ENCODE measurements around the gene ZBTB44.

- no peak for TF ChIP-seq EZH2 (IDR thresholded peaks at IDR 0.05; ENCODE audit: low read length, missing control alignments)
- TF ChIP-seq, protein P1, sequence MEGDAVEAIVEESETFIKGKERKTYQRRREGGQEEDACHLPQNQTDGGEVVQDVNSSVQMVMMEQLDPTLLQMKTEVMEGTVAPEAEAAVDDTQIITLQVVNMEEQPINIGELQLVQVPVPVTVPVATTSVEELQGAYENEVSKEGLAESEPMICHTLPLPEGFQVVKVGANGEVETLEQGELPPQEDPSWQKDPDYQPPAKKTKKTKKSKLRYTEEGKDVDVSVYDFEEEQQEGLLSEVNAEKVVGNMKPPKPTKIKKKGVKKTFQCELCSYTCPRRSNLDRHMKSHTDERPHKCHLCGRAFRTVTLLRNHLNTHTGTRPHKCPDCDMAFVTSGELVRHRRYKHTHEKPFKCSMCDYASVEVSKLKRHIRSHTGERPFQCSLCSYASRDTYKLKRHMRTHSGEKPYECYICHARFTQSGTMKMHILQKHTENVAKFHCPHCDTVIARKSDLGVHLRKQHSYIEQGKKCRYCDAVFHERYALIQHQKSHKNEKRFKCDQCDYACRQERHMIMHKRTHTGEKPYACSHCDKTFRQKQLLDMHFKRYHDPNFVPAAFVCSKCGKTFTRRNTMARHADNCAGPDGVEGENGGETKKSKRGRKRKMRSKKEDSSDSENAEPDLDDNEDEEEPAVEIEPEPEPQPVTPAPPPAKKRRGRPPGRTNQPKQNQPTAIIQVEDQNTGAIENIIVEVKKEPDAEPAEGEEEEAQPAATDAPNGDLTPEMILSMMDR (conservative IDR thresholded peaks at IDR 0.05 in 1 of 2, IDR thresholded peaks at IDR 0.05 in 1 of 2; ENCODE audit: low read depth in 1 of 2, low read length in 2 of 2): no peak
Observed at GRCh38 chr11:130202009-130202817, 112.5 kb downstream of the ZBTB44 start.

All from fibroblast of lung (primary cell).